Esophagus muscularis mucosa (tissue), 3 donors: ENCODE results near the gene NTM.

Experiments used
- CTCF ChIP-seq, 3 experiments: fragments of 200-600 bp in 2 of 3; fragments of 450-650 bp in 1 of 3; sonication (generic) in 2 of 3; IDR thresholded peaks; one replicate each; pipeline ENCODE4 v1.5.1; 2017 to 2019; ENCODE audit warnings: antibody characterized with exemption in 3 of 3, mild to moderate bottlenecking in 2 of 3, moderate library complexity in 1 of 3
- POLR2A ChIP-seq: fragments of 450-650 bp; IDR thresholded peaks from one replicate; pipeline ENCODE4 v1.6.1; 2017; ENCODE audit warnings: antibody characterized with exemption, moderate library complexity, mild to moderate bottlenecking, low read depth
- POLR2AphosphoS5 ChIP-seq, 2 donors: sonication (generic); formaldehyde crosslinking; IDR thresholded peaks; one replicate each; pipeline ENCODE4 v1.6.1; 2017; ENCODE audit warnings: antibody characterized with exemption in 2 of 2

- no peak for TF ChIP-seq CTCF (IDR thresholded peaks at IDR 0.05)
- no peak for TF ChIP-seq POLR2AphosphoS5 (IDR thresholded peaks at IDR 0.05)
- no peak for TF ChIP-seq POLR2A
Observed at GRCh38 chr11:131938351-131938751, 567.9 kb downstream of the NTM start.
